K562 (cell line): ENCODE data around the gene FBXW9. TPM values are rescaled to one million over a fixed set of nuclear protein-coding genes. Genes with fewer than 3 reads are reported as not detected.

Source experiments
- ATF6 ChIP-seq: sonication (generic); formaldehyde crosslinking; IDR thresholded peaks from 2 replicates; pipeline ENCODE4 v1.4.0; 2020; ENCODE audit warnings: mild to moderate bottlenecking, missing genetic modification reagents
- ATF7 ChIP-seq: fragments of 450-650 bp; IDR thresholded peaks from 2 replicates; pipeline ENCODE4 v1.7.1; 2014; ENCODE audit warnings: mild to moderate bottlenecking, moderate library complexity
- BHLHE40 ChIP-seq: IDR thresholded peaks from 2 replicates; pipeline ENCODE4 v1.6.1; 2011; ENCODE audit warnings: low read length, improper control_type of control experiment
- ETS1 ChIP-seq: conservative IDR thresholded peaks from 2 replicates; pipeline ENCODE4 v1.6.1; 2011; ENCODE audit warnings: low read depth, mild to moderate bottlenecking, low read length; ENCODE audit not compliant: control insufficient read depth
- ETV1 ChIP-seq: fragments of 450-650 bp; conservative IDR thresholded peaks from 2 replicates; pipeline ENCODE4 v1.6.1; 2016; ENCODE audit warnings: missing genetic modification characterization, control low read depth, low read depth, missing compliant biosample characterization
- FOXP1 ChIP-seq: sonication (generic); formaldehyde crosslinking; IDR thresholded peaks from 2 replicates; pipeline ENCODE4 v1.8.0; 2022; ENCODE audit warnings: mild to moderate bottlenecking, missing genetic modification reagents
- MBD2 ChIP-seq: sonication (generic); IDR thresholded peaks from 2 replicates; pipeline ENCODE4 v1.6.1; 2016; ENCODE audit warnings: low read depth, borderline replicate concordance
- MLX ChIP-seq, 2 experiments: fragments of 450-650 bp in 1 of 2; sonication (generic) in 1 of 2; formaldehyde crosslinking; conservative IDR thresholded peaks; 2 replicates each; pipeline versions ENCODE4 v1.4.0 to v1.8.1; 2020 to 2022; ENCODE audit warnings: mild to moderate bottlenecking in 1 of 2, missing genetic modification reagents in 1 of 2
- MXD1 ChIP-seq: fragments of 250-450 bp; sonication (Bioruptor Pico); IDR thresholded peaks from 2 replicates; pipeline ENCODE4 v1.8.0; 2021; ENCODE audit warnings: borderline replicate concordance, mild to moderate bottlenecking, moderate library complexity; ENCODE audit not compliant: poor library complexity, severe bottlenecking
- ZBTB43 ChIP-seq: sonication (generic); formaldehyde crosslinking; IDR thresholded peaks from 2 replicates; pipeline ENCODE4 v1.8.0; 2023; ENCODE audit warnings: mild to moderate bottlenecking, missing genetic modification reagents
- ZFP91 ChIP-seq: sonication (generic); formaldehyde crosslinking; IDR thresholded peaks from 2 replicates; pipeline ENCODE4 v1.8.0; 2022; ENCODE audit warnings: mild to moderate bottlenecking, missing genetic modification reagents
- ZNF140 ChIP-seq: fragments of 250-450 bp; sonication (Bioruptor Pico); IDR thresholded peaks from 2 replicates; pipeline ENCODE4 v1.8.0; 2021; ENCODE audit warnings: moderate library complexity, mild to moderate bottlenecking, inconsistent platforms
- ZNF316 ChIP-seq: fragments of 450-650 bp; IDR thresholded peaks from 2 replicates; pipeline ENCODE4 v1.6.1; 2016
- ZNF384 ChIP-seq: IDR thresholded peaks from 2 replicates; pipeline ENCODE4 v1.6.1; 2012; ENCODE audit warnings: low read depth, low read length, improper control_type of control experiment
- ZNF444 ChIP-seq: fragments of 250-450 bp; sonication (Bioruptor Pico); IDR thresholded peaks from 2 replicates; pipeline ENCODE4 v1.4.0; 2020; ENCODE audit warnings: mild to moderate bottlenecking, moderate library complexity
- polyA plus RNA-seq, 8 experiments: library from polyadenylated mRNA; depleted of rRNA in 4 of 8; stranded (reverse) in 5 of 8; unstranded in 3 of 8; fragments of >200 nt; fragmentation: Nextera tagmentation in 2 of 8; fragmentation: Illumina TruSeq in 1 of 8; extraction: Ambion mirVana in 2 of 8; extraction: Trizol in 1 of 8; gene quantifications; 2 replicates each; pipeline versions ENCODE4 v1.2.1 to v1.2.3, GENCODE V29; 2011 to 2014; ENCODE audit warnings: inconsistent platforms in 1 of 8, missing spikeins in 1 of 8
- total RNA-seq, 7 experiments: library from RNA; depleted of rRNA in 6 of 7; stranded (reverse); fragments of >200 nt in 6 of 7; fragmentation: Illumina TruSeq in 2 of 7; extraction: Trizol in 2 of 7; gene quantifications; 2 replicates each; pipeline versions ENCODE4 v1.2.1 to v1.2.3, GENCODE V29; 2011 to 2021; ENCODE audit warnings: low replicate concordance in 1 of 7

Gene FBXW9
- total and polyA plus RNA-seq, 9 of the 15 experiments (the other 6 are each of a cell fraction or from before 2014, with no cell fraction given): 0.23 to 21.7 (median 6.2) TPM

GRCh38 chr19:12723641-12724426 is 27.4 kb upstream of the FBXW9 start, which contains the start of gene TNPO2 (continued):
- TF ChIP-seq ZBTB43 (CRISPR knock-in tag): 0 out of 2 replicates have a peak, but pooled peaks have one; percentile 45
- peak; percentile 78 for TF ChIP-seq MXD1 (CRISPR knock-in tag)
- TF ChIP-seq ZFP91 (CRISPR knock-in tag): 0 out of 2 replicates have a peak, but pooled peaks have one; percentile 41
- no peak; the same call in 1 of the 2 replicates for TF ChIP-seq ZNF384
- 0 out of 2 replicates have a peak, but pooled peaks have one; percentile 39 for TF ChIP-seq MBD2
- no peak for TF ChIP-seq ZNF140 (CRISPR knock-in tag)
- peak; percentile 36; the same call in 1 of the 2 replicates for TF ChIP-seq ATF6 (CRISPR knock-in tag)
- no peak for TF ChIP-seq MLX (CRISPR knock-in tag; conservative IDR thresholded peaks at IDR 0.05)
- peak; percentile 37 for TF ChIP-seq ATF7
- TF ChIP-seq ETS1: peak; percentile 94
- TF ChIP-seq ZNF316: no peak
- peak; percentile 43; the same call in 1 of the 2 replicates for TF ChIP-seq ETV1 (tag)
- peak; percentile 67; the same call in 1 of the 2 replicates for TF ChIP-seq ZNF444
- peak; percentile 75; the same call in 1 of the 2 replicates for TF ChIP-seq FOXP1 (CRISPR knock-in tag)
- peak; percentile 96 for TF ChIP-seq BHLHE40
